Activated T-cell treated with anti-CD3 and anti-CD28 coated beads, Interleukin-2, amount 50 U/mL, for 48 hours (primary cell): Measurements from ENCODE around the gene TBC1D17.

Experiments used
- DNase-seq, 2 experiments: peaks; one replicate each; pipeline ENCODE4 v3.0.0-alpha.2; 2020

The TBC1D17 gene

GRCh38 chr19:49849433-49850220 is 27.9 kb upstream of the TBC1D17 start:
- no peak for DNase-seq

GRCh38 chr19:49850221-49850486 is 27.3 kb upstream of the TBC1D17 start:
- DNase-seq, result peak in 1 of 2 experiments; percentile 42

GRCh38 chr19:49850487-49851342 is 26.8 kb upstream of the TBC1D17 start, which contains the start of gene PTOV1:
TSS of gene PTOV1 (plus strand) at chr19:49851159.
- DNase-seq, result peak; percentile 92 to 94

GRCh38 chr19:49851456-49852259 is 25.8 kb upstream of the TBC1D17 start:
- DNase-seq, result peak; percentile 37 to 51

- DNase-seq, result no peak
These were observed 24.8 kb upstream of the TBC1D17 start for GRCh38 chr19:49852631-49853126.

GRCh38 chr19:49853852-49854377 is 23.6 kb upstream of the TBC1D17 start:
- DNase-seq, result peak in 1 of 2 experiments; percentile 25

GRCh38 chr19:49854378-49855263 is 22.9 kb upstream of the TBC1D17 start:
- peak in 1 of 2 experiments; percentile 28 for DNase-seq

GRCh38 chr19:49855277-49855675 is 22.2 kb upstream of the TBC1D17 start:
- DNase-seq, result no peak

GRCh38 chr19:49855676-49856573 is 21.6 kb upstream of the TBC1D17 start:
- DNase-seq, result no peak

GRCh38 chr19:49856574-49857021 is 20.9 kb upstream of the TBC1D17 start:
- no peak for DNase-seq

GRCh38 chr19:49857061-49857837 is 20.3 kb upstream of the TBC1D17 start:
- peak in 1 of 2 experiments; percentile 27 for DNase-seq

- no peak for DNase-seq
These were observed 19.7 kb upstream of the TBC1D17 start for GRCh38 chr19:49857838-49858087.

- peak in 1 of 2 experiments; percentile 21 for DNase-seq
These were observed 19.2 kb upstream of the TBC1D17 start for GRCh38 chr19:49858088-49858985.

- no peak for DNase-seq
These were observed 17.7 kb upstream of the TBC1D17 start for GRCh38 chr19:49859682-49860335.

- no peak for DNase-seq
These were observed 17.0 kb upstream of the TBC1D17 start for GRCh38 chr19:49860336-49861102.

GRCh38 chr19:49861107-49861506 is 16.4 kb upstream of the TBC1D17 start:
- DNase-seq, result no peak
